ENCODE results near the gene ZNF793.

The ZNF793 gene

GRCh38 chr19:37506387-37507166 is at the start of gene ZNF793:
TSS of gene ZNF793 (plus strand) at chr19:37506939. CDS start at chr19:37523440, 16,501 bp downstream.
- peak; percentile 66 for DNase-seq (ENCODE audit: low read depth)

GRCh38 chr19:37466277-37466797 is 40.4 kb upstream of the ZNF793 start:
- DNase-seq (ENCODE audit: low read depth) = no peak

GRCh38 chr19:37466798-37467607 is 39.7 kb upstream of the ZNF793 start, which contains the start of gene ZNF569:
TSS of gene ZNF569 (minus strand) at chr19:37467444. CDS start at chr19:37444921, 22,523 bp downstream.
- peak; percentile 76 for DNase-seq (ENCODE audit: low read depth)

- no peak for DNase-seq (ENCODE audit: low read depth)
Measured at GRCh38 chr19:37467608-37468090, 39.1 kb upstream of the ZNF793 start.

GRCh38 chr19:37468961-37469777 is 37.6 kb upstream of the ZNF793 start, which contains the start of gene ZNF570:
TSS of gene ZNF570 (plus strand) at chr19:37469356. CDS start at chr19:37470355, 999 bp downstream.
- DNase-seq (ENCODE audit: low read depth) = peak; percentile 82

GRCh38 chr19:37470216-37470615 is 36.5 kb upstream of the ZNF793 start:
- DNase-seq (ENCODE audit: low read depth) = no peak

- no peak for DNase-seq (ENCODE audit: low read depth)
Measured at GRCh38 chr19:37472165-37472564, 34.6 kb upstream of the ZNF793 start.

GRCh38 chr19:37484406-37485168 is 22.2 kb upstream of the ZNF793 start:
- no peak for DNase-seq (ENCODE audit: low read depth)

GRCh38 chr19:37492213-37492612 is 14.5 kb upstream of the ZNF793 start:
- no peak for DNase-seq (ENCODE audit: low read depth)

- no peak for DNase-seq (ENCODE audit: low read depth)
Measured at GRCh38 chr19:37505958-37506386, 767 bp upstream of the ZNF793 start.

GRCh38 chr19:37507167-37507464 is 377 bp downstream of the ZNF793 start:
- DNase-seq (ENCODE audit: low read depth) = no peak

GRCh38 chr19:37511186-37511585 is 4.4 kb downstream of the ZNF793 start:
- DNase-seq (ENCODE audit: low read depth) = no peak

- no peak for DNase-seq (ENCODE audit: low read depth)
Measured at GRCh38 chr19:37511821-37512220, 5.1 kb downstream of the ZNF793 start.

GRCh38 chr19:37513397-37513796 is 6.7 kb downstream of the ZNF793 start:
- no peak for DNase-seq (ENCODE audit: low read depth)

- no peak for DNase-seq (ENCODE audit: low read depth)
Measured at GRCh38 chr19:37519890-37520289, 13.2 kb downstream of the ZNF793 start.

- no peak for DNase-seq (ENCODE audit: low read depth)
Measured at GRCh38 chr19:37537391-37537947, 30.7 kb downstream of the ZNF793 start.

- peak; percentile 67 for DNase-seq (ENCODE audit: low read depth)
Measured at GRCh38 chr19:37551129-37551993, 44.6 kb downstream of the ZNF793 start.

- no peak for DNase-seq (ENCODE audit: low read depth)
Measured at GRCh38 chr19:37563518-37563917, 56.8 kb downstream of the ZNF793 start.

- no peak for DNase-seq (ENCODE audit: low read depth)
Measured at GRCh38 chr19:37564624-37565369, 58.1 kb downstream of the ZNF793 start.
